Naive B cell (primary cell): ENCODE results near the gene ZNF718. TPM values are rescaled to one million over a fixed set of nuclear protein-coding genes. Genes with fewer than 3 reads are reported as not detected.
"Not testable (repeated sequence)": the region's sequence is repeated elsewhere in the genome, so short reads cannot be mapped to it uniquely, and the experiment has no call there.

ENCODE experiments used
- ATAC-seq, 2 donors: fragments of 150-1000 bp; cut with Tn5 transposase; 2 replicates each; pipeline ENCODE4 v1.10.0; 2021; ENCODE audit warnings: low read depth in 2 of 2, mild to moderate bottlenecking in 2 of 2, moderate library complexity in 2 of 2
- DNase-seq: peaks from one replicate; pipeline ENCODE4 v3.0.0; 2022
- H3K27ac Mint-ChIP-seq, 6 donors: one replicate each; pipeline ENCODE4 v1.8.0; 2020 to 2022; ENCODE audit warnings: mild to moderate bottlenecking in 6 of 6, mixed read lengths in 6 of 6, moderate library complexity in 5 of 6, inconsistent platforms in 2 of 6
- H3K27me3 Mint-ChIP-seq, 3 donors: one replicate each; pipeline ENCODE4 v1.8.0; 2021 to 2022; ENCODE audit warnings: mixed read lengths in 3 of 3, mild to moderate bottlenecking in 1 of 3
- H3K36me3 Mint-ChIP-seq, 2 donors: one replicate each; pipeline ENCODE4 v1.8.0; 2020 to 2022; ENCODE audit warnings: mixed read lengths in 2 of 2, inconsistent platforms in 1 of 2, mild to moderate bottlenecking in 1 of 2
- H3K4me1 Mint-ChIP-seq, 3 donors: one replicate each; pipeline ENCODE4 v1.8.0; 2020 to 2022; ENCODE audit warnings: mixed read lengths in 3 of 3, inconsistent platforms in 1 of 3, mild to moderate bottlenecking in 1 of 3, moderate library complexity in 1 of 3
- H3K4me3 Mint-ChIP-seq, 8 donors: one replicate each; pipeline ENCODE4 v1.8.0; 2020 to 2022; ENCODE audit warnings: mild to moderate bottlenecking in 8 of 8, mixed read lengths in 8 of 8, moderate library complexity in 8 of 8, inconsistent platforms in 2 of 8
- H3K9me3 Mint-ChIP-seq, 7 donors: one replicate each; pipeline ENCODE4 v1.8.0; 2020 to 2022; ENCODE audit warnings: mixed read lengths in 7 of 7, mild to moderate bottlenecking in 5 of 7, inconsistent platforms in 2 of 7, moderate library complexity in 1 of 7
- polyA plus RNA-seq, 6 donors: library from polyadenylated mRNA; unstranded; fragments of 300-500 nt; fragmentation: Illumina TruSeq; gene quantifications; one replicate each; pipeline ENCODE4 v1.2.3, GENCODE V29; 2021; ENCODE audit warnings: low read depth in 6 of 6

ZNF718 gene
- polyA plus RNA-seq, 6 donors from 2014 or later, result 4.0 to 11.4 (median 8.7) TPM

DNA sequence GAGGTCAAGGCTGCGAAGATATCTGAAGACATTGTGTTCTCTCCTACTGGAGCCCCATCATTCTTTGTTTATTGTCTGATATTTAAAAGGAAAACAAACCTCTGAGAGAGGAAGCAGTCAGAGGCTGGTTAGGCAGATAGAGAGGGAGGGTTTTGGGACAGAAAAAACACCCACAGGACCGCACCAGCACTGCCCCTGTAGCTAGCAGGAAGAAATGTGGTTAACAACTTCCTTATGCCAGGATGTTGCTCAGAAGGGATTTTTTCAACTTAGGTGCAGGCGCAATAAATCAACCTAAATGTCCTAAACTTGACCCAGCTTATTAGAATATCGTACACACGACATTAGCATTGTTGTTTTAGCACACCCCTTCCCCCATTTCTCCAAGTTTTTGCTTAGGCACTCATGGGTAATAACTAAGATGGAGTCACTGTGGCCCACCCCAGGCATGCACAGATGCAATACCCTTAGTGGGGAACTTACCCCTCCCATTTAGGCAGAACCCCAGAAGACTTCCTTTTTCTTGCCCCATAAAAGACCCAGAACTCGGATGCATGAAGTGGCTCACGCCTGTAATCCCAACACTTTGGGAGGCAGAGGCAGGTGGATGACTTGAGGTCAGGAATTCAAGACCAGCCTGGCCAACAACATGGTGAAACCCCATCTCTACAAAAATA is 2.8 kb upstream of the ZNF718 start:
- DNase-seq (peak; percentile 9), ATAC-seq (no peak)
- H3K36me3 Mint-ChIP-seq, result peaks cover 5 to 17% of the 10 kb centered on the region in 2 donors
- peaks cover 28 to 53% (median 39%) of the 10 kb centered on the region in 3 donors for H3K4me1 Mint-ChIP-seq
- H3K27ac Mint-ChIP-seq, result peak overlapping the region in 3 of 6 donors; percentile 23 to 86 (median 84)
- peaks cover 6 to 69% (median 42%) of the 10 kb centered on the region in 7 donors for H3K9me3 Mint-ChIP-seq
- no peaks in the 10 kb centered on the region for H3K27me3 Mint-ChIP-seq
- peak overlapping the region; percentile 41 to 86 (median 61) for H3K4me3 Mint-ChIP-seq

DNA sequence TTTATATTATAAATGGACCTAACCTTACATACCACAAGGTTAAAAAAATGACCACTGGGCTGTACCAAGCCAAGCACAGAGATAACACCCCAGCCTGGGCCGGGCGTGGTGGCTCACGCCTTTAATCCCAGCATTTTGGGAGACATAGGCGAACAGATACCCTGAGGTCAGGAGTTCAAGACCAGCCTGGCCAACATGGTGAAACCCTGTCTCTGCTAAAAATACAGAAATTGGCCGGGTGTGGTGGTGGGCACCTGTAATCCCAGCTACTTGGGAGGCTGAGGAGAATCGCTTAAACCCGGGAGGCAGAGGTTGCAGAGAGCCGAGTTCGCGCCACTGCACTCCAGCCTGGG is 403 bp upstream of the ZNF718 start:
- not testable (repeated sequence) for ATAC-seq, DNase-seq, H3K27me3 Mint-ChIP-seq
- H3K4me3 Mint-ChIP-seq, result peak overlapping the region; percentile 95 to 100 (median 99)
- peaks cover 26 to 46% (median 33%) of the 10 kb centered on the region in 3 donors for H3K4me1 Mint-ChIP-seq
- peak overlapping the region; percentile 96 to 99 (median 98) for H3K27ac Mint-ChIP-seq
- peaks cover 5 to 76% (median 29%) of the 10 kb centered on the region in 7 donors for H3K9me3 Mint-ChIP-seq
- H3K36me3 Mint-ChIP-seq, result peaks cover 8 to 15% of the 10 kb centered on the region in 2 donors

DNA sequence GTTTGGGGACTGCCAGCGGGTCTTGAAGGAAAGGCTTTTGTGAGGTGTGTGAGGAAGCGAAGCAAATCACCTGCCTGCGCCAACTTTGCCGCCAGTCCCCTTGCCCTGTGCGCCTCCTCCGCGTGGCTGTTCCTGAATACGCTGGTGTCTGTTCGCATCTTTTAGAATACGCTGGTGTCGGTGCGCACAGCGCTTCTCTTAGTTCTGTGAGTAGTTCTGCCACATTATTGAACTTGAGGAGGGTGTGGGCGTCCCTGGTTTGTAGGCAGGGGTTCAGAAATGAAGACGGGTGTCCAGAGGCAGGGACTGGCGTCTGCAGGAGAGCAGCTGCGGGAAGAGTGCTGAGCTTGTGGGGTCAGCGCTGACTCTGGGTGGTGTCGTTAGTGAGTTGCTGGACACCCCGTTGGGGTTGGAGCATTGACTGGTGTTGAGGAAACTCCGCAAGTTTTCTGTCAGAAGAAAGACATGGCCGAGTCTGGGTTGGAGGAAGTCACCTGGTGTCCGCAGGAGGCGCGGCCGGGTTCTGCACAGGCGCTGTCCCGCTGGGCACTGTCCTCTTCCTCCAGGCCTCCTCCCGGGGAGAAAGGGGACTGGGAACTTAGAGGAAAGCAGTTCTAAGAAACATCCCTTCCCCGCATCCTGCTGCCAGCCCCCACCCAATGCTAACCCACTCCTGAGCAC is 930 bp downstream of the ZNF718 start:
- peak; percentile 7 to 19 for ATAC-seq
- H3K9me3 Mint-ChIP-seq, result peaks cover 5 to 85% (median 32%) of the 10 kb centered on the region in 7 donors
- H3K4me1 Mint-ChIP-seq, result peaks cover 26 to 46% (median 33%) of the 10 kb centered on the region in 3 donors
- DNase-seq, result peak; percentile 6
- H3K27me3 Mint-ChIP-seq, result no peaks in the 10 kb centered on the region
- peaks cover 8 to 22% of the 10 kb centered on the region in 2 donors for H3K36me3 Mint-ChIP-seq
- H3K27ac Mint-ChIP-seq, result peak overlapping the region; percentile 96 to 99 (median 98)
- peak overlapping the region; percentile 95 to 100 (median 99) for H3K4me3 Mint-ChIP-seq

DNA sequence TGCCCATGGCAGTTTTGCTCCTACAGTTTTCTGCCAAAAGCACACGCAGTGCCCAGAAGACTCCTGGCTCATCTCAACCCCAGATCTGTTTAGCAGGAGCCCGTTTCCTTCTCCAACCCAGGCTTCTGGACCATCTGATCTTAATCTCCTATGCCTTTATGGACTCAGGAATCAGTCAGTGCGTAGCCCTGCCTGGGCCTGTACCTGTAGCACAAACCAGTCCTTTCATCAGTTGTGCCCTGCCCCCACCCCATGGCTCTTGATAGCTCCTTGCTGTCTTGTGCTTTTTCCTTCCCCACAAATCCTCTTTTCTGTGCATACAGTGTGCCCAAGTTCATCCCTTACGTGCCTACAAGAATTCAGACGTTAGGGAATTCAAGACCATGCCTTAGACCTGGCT is 1.5 kb downstream of the ZNF718 start:
- peak overlapping the region in 3 of 6 donors; percentile 33 to 99 (median 82) for H3K27ac Mint-ChIP-seq
- DNase-seq (no peak), ATAC-seq (no peak)
- peak overlapping the region; percentile 95 to 100 (median 99) for H3K4me3 Mint-ChIP-seq
- H3K4me1 Mint-ChIP-seq, result peaks cover 24 to 41% (median 31%) of the 10 kb centered on the region in 3 donors
- H3K27me3 Mint-ChIP-seq, result no peaks in the 10 kb centered on the region
- peaks cover 3 to 84% (median 26%) of the 10 kb centered on the region in 7 donors for H3K9me3 Mint-ChIP-seq
- peaks cover 5 to 22% of the 10 kb centered on the region in 2 donors for H3K36me3 Mint-ChIP-seq

DNA sequence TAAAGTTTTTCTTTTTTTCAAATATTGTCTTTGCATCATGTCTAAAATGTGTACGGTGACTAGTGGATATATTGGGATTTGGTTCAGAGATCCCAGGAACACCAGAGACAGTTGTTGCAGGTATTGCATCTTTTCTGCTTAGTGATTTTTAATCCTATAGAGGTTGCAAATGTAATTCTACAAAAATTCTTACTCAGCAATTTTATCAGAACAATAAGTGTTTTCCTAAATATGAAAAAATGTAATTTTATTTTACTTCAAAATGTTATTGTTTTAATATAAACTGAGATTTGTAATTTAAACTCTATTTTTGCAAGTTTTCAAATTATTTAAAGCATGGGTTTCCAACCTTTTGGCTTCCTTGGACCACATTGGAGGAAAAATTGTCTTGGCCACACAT is 8.2 kb downstream of the ZNF718 start:
- Mint-ChIP-seq H3K4me3 (no peak overlapping the region), H3K4me1 (peaks cover 0 to 18% (median 4%) of the 10 kb centered on the region in 3 donors), H3K27me3 (no peaks in the 10 kb centered on the region), H3K9me3 (peaks cover 0 to 62% (median 36%) of the 10 kb centered on the region in 7 donors), H3K27ac (peak overlapping the region in 1 of 6 donors; percentile 16), H3K36me3 (peaks cover 23 to 44% of the 10 kb centered on the region in 2 donors)
- DNase-seq (no peak), ATAC-seq (no peak)

DNA sequence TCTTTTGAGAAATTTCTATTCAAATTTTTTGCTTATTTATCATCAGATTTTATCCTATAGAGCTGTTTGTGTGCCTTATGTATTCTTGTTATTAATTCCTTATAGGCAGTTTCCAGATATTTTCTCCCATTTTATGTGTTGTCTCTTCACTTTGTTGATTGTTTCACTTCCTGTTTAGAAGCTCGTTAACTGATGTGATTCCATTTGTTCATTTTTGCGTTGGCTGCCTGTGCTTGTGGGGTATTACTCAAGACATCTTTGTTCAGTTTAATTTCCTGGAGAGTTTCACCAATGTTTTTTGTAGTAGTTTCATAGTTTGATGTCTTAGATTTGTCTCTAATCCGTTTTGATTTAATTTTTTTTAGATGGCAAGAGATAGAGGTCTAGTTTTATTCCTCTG is 14.6 kb downstream of the ZNF718 start:
- Mint-ChIP-seq H3K27me3 (no peaks in the 10 kb centered on the region), H3K36me3 (peaks cover 65 to 75% of the 10 kb centered on the region in 2 donors), H3K4me3 (peak overlapping the region in 1 of 8 donors; percentile 1), H3K9me3 (peaks cover 4 to 87% (median 73%) of the 10 kb centered on the region in 7 donors), H3K4me1 (peaks cover 12 to 23% (median 18%) of the 10 kb centered on the region in 3 donors), H3K27ac (no peak overlapping the region)
- DNase-seq, result no peak
- ATAC-seq, result no peak

DNA sequence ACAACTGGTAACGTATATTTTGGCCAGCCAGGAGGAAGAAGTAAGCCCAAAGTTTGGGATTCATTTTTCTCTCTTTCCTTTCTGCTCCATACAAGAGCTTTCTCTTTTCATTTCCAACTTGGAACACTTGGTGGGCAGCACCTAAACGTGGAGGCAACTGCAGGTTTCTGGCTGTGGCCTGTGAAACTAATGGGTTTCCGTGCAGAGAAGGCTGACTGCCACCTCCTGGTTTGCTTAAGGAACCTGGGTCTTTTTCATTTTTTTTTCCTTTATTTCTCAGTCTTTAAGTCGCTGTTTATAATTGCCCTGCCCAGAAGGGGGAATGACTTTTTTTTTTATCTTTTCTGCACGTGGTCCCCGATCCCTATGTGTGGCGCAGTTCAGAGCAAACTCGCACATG is 15.4 kb downstream of the ZNF718 start:
- Mint-ChIP-seq H3K27ac (no peak overlapping the region), H3K27me3 (no peaks in the 10 kb centered on the region), H3K4me3 (no peak overlapping the region), H3K9me3 (peaks cover 4 to 90% (median 79%) of the 10 kb centered on the region in 7 donors), H3K36me3 (peaks cover 73 to 83% of the 10 kb centered on the region in 2 donors), H3K4me1 (peaks cover 12 to 19% (median 18%) of the 10 kb centered on the region in 3 donors)
- DNase-seq (no peak), ATAC-seq (no peak)

DNA sequence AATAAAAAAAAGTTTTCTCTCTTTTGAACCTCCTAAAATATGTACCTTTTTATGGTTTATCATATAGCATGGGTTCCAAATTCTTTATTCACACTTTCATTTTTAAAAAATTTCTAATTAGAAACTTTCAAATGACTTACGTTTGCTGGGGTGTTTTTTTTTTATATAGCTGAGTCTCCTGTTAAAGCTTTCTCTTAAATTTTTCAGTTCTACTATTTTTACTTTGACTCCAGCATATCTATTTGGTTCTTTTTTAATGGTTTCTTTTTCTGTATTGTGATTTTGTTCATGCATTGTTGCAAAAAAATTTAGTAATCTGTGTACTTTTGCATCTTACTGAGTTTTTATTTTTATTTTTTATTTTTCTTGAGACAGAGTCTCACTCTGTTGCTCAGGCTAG is 22.3 kb downstream of the ZNF718 start:
- Mint-ChIP-seq H3K4me1 (no peaks in the 10 kb centered on the region), H3K27ac (no peak overlapping the region), H3K9me3 (peaks cover 0 to 84% (median 73%) of the 10 kb centered on the region in 7 donors), H3K27me3 (no peaks in the 10 kb centered on the region), H3K4me3 (peak overlapping the region in 1 of 8 donors; percentile 44), H3K36me3 (peaks cover 27 to 48% of the 10 kb centered on the region in 2 donors)
- DNase-seq, result no peak
- ATAC-seq, result no peak

DNA sequence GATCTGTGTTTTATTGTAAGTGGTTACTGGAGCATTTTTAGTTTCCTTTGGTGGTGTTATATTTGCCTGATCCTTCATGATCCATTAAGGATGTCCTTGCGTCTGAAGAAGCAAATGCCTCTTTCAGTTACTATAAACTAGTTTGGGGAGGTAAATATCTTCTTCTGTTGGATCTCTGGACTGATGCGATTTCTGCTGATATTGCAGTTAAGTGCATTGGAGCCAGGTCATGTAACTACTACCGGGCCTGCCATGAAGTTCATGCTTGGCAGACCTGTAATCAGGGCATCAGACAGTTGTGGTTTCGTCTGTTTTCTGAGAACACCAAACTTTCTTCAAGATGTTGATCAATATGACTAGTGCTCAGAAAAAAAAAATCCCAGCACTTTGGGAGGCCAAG is 22.9 kb downstream of the ZNF718 start:
- Mint-ChIP-seq H3K36me3 (peaks cover 30 to 50% of the 10 kb centered on the region in 2 donors), H3K4me1 (no peaks in the 10 kb centered on the region), H3K27me3 (no peaks in the 10 kb centered on the region), H3K4me3 (peak overlapping the region in 1 of 8 donors; percentile 40), H3K9me3 (peaks cover 0 to 83% (median 75%) of the 10 kb centered on the region in 7 donors), H3K27ac (no peak overlapping the region)
- no peak for DNase-seq
- ATAC-seq, result no peak

DNA sequence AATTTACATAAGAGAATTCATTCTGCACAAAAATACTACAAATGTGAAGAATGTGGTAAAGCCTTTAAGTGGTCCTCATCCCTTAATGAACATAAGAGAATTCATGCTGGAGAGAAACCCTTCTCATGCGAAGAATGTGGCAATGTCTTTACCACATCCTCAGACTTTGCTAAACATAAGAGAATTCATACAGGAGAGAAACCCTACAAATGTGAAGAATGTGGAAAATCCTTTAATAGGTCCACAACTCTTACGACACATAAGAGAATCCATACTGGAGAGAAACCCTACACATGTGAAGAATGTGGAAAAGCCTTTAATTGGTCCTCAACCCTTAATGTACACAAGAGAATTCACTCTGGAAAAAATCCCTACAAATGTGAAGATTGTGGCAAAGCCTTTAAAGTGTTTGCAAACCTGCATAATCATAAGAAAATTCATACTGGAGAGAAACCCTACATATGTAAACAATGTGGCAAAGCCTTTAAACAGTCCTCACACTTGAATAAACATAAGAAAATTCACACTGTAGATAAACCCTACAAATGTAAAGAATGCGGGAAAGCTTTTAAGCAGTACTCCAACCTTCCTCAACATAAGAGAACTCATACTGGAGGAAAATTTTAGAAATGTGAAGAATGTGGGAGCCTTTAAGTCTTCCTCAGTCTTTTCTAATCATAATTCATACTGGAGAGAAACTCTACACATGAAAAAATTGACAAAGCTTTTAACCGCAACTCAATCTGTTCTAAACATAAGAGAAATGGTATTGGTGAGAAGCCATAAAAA is 37.4 kb downstream of the ZNF718 start:
- H3K27me3 Mint-ChIP-seq, result no peaks in the 10 kb centered on the region
- no peaks in the 10 kb centered on the region for H3K4me1 Mint-ChIP-seq
- H3K9me3 Mint-ChIP-seq, result peaks cover 0 to 82% (median 66%) of the 10 kb centered on the region in 7 donors
- H3K27ac Mint-ChIP-seq, result no peak overlapping the region
- no peak overlapping the region for H3K4me3 Mint-ChIP-seq
- ATAC-seq, result no peak
- H3K36me3 Mint-ChIP-seq, result peaks cover 27 to 31% of the 10 kb centered on the region in 2 donors
- no peak for DNase-seq

DNA sequence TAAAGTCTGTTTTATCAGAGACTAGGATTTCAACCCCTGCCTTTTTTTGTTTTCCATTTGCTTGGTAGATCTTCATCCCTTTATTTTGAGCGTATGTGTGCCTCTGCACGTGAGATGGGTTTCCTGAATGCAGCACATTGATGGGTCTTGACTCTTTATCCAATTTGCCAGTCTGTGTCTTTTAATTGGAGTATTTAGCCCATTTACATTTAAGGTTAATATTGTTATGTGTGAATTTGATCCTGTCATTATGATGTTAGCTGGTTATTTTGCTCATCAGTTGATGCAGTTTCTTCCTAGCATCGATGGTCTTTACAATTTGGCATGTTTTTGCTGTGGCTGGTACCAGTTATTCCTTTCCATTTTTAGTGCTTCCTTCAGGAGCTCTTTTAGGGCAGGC is 45.3 kb downstream of the ZNF718 start:
- H3K4me3 Mint-ChIP-seq, ATAC-seq, DNase-seq, H3K27me3 Mint-ChIP-seq, H3K27ac Mint-ChIP-seq, H3K4me1 Mint-ChIP-seq: not testable (repeated sequence)
- Mint-ChIP-seq H3K36me3 (peaks cover 37 to 40% of the 10 kb centered on the region in 2 donors), H3K9me3 (peaks cover 4 to 93% (median 75%) of the 10 kb centered on the region in 7 donors)

DNA sequence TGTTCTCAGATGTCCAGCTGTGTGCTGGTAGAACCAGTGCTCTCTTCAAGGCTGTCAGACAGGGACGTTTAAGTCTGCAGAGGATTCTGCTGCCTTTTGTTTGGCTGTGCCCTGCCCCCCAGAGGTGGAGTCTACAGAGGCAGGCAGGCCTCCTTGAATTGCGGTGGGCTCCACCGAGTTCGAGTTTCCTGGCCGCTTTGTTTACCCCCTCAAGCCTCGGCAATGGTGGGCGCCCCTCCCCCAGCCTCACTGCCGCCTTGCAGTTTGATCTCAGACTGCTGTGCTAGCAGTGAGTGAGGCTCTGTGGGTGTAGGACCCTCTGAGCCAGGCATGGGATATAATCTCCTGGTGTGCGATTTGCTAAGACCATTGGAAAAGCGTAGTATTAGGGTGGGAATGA is 47.0 kb downstream of the ZNF718 start:
- Mint-ChIP-seq H3K36me3 (peaks cover 52 to 54% of the 10 kb centered on the region in 2 donors), H3K9me3 (peaks cover 8 to 93% (median 79%) of the 10 kb centered on the region in 7 donors)
- H3K4me3 Mint-ChIP-seq, ATAC-seq, H3K27ac Mint-ChIP-seq, H3K4me1 Mint-ChIP-seq, DNase-seq, H3K27me3 Mint-ChIP-seq: not testable (repeated sequence)

DNA sequence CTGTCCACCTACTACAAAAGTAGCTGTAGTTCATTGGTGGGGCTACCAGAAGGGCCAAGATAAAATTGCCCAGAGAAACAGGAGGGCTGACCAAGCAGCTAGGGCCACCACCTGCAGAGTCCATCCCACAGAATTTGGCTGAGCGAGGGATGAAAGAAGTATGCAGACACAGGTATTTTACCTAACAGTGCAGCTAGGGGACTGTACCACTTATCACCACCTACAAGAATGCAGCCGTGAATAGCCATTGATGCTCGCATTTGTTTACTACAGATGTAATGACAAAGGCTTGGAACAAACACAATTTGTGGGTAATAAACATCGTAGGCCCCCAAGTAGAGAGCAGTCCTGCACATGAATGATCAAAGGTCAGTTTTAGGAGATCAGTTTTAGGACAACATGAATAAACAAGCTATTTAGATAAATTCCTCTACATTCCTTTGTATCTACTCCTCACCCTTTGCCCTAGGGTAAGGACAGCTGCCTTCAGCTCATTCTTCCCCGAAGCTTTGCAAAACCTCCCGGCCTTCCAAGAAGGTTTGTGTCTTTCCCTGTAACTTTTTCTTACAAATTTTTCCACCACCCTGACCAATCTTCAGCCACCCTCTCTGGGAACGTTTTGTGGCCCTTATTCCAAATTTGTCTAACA is 49.5 kb downstream of the ZNF718 start:
- Mint-ChIP-seq H3K9me3 (peaks cover 21 to 95% (median 89%) of the 10 kb centered on the region in 7 donors), H3K4me1 (peaks cover 0 to 3% (median 0%) of the 10 kb centered on the region in 3 donors), H3K4me3 (no peak overlapping the region), H3K27me3 (no peaks in the 10 kb centered on the region), H3K27ac (no peak overlapping the region), H3K36me3 (peaks cover 54 to 66% of the 10 kb centered on the region in 2 donors)
- ATAC-seq, result no peak
- no peak for DNase-seq
